Measurements from ENCODE around the gene CIB4. TPM values are rescaled to one million over a fixed set of nuclear protein-coding genes. Genes with fewer than 3 reads are reported as not detected.

CIB4 gene
- total and polyA plus RNA-seq, 7 experiments from 2014 or later, result not detected

- Histone ChIP-seq H3K36me3 (ENCODE audit: control insufficient read depth in 2 of 3, insufficient read depth in 3 of 3, low read length in 3 of 3) (no peaks in the 10 kb centered on the region), H3K27ac (ENCODE audit: low read depth, low read length) (no peak overlapping the region), H3K27me3 (ENCODE audit: control insufficient read depth in 2 of 2, insufficient read depth in 2 of 2, low read length in 2 of 2) (no peaks in the 10 kb centered on the region), H3K9me3 (ENCODE audit: control insufficient read depth in 2 of 3, low read length in 3 of 3) (no peaks in the 10 kb centered on the region), H3K4me3 (ENCODE audit: low read length) (no peak overlapping the region), H3K4me1 (ENCODE audit: control insufficient read depth in 2 of 2, insufficient read depth in 2 of 2, low read length in 2 of 2) (peaks cover 0 to 20% of the 10 kb centered on the region in 2 donors)
- Mint-ChIP-seq H3K9me3 (peaks cover 0 to 5% (median 0%) of the 10 kb centered on the region in 11 donors), H3K36me3 (no peaks in the 10 kb centered on the region), H3K4me1 (peaks cover 12 to 30% (median 25%) of the 10 kb centered on the region in 7 donors), H3K27me3 (peaks cover 12 to 40% (median 26%) of the 10 kb centered on the region in 5 donors), H3K4me3 (no peak overlapping the region), H3K27ac (peak overlapping the region in 3 of 9 donors; percentile 2 to 75 (median 57))
- no peak for ATAC-seq
- DNase-seq, result no peak
- intact Hi-C loops (cut with micrococcal nuclease), result loop anchor here (1.0 to 10.0 kb wide), 2 partner anchors 139 to 319 kb away; no protein-coding TSS in a partner anchor
- ChIA-PET POLR2A (no interaction called here), CTCF (interaction anchor here (0.6 to 6.5 kb wide), 5 partner anchors 13 to 582 kb away, joined by 3 to 61 read pairs (median 3); no protein-coding TSS in a partner anchor)
Measured at GRCh38 chr2:26605999-26606846, 34.9 kb downstream of the CIB4 start.

- Histone ChIP-seq H3K27ac (ENCODE audit: low read depth, low read length) (no peak overlapping the region), H3K4me1 (ENCODE audit: control insufficient read depth in 2 of 2, insufficient read depth in 2 of 2, low read length in 2 of 2) (peaks cover 0 to 18% of the 10 kb centered on the region in 2 donors), H3K27me3 (ENCODE audit: control insufficient read depth in 2 of 2, insufficient read depth in 2 of 2, low read length in 2 of 2) (no peaks in the 10 kb centered on the region), H3K36me3 (ENCODE audit: control insufficient read depth in 2 of 3, insufficient read depth in 3 of 3, low read length in 3 of 3) (no peaks in the 10 kb centered on the region), H3K4me3 (ENCODE audit: low read length) (no peak overlapping the region), H3K9me3 (ENCODE audit: control insufficient read depth in 2 of 3, low read length in 3 of 3) (no peaks in the 10 kb centered on the region)
- peak in 6 of 9 donors; percentile 24 to 52 (median 43) for DNase-seq
- ChIA-PET CTCF (interaction anchor here (0.7 to 6.5 kb wide), 2 partner anchors 140 to 183 kb away, joined by 3 to 61 read pairs; no protein-coding TSS in a partner anchor), POLR2A (interaction anchor here (0.7 kb wide), 1 partner anchor 158 kb away, joined by 5 read pairs; no protein-coding TSS in a partner anchor)
- Mint-ChIP-seq H3K4me1 (peaks cover 11 to 28% (median 23%) of the 10 kb centered on the region in 7 donors), H3K27me3 (peaks cover 18 to 45% (median 30%) of the 10 kb centered on the region in 5 donors), H3K4me3 (no peak overlapping the region), H3K36me3 (no peaks in the 10 kb centered on the region), H3K9me3 (peaks cover 0 to 5% (median 0%) of the 10 kb centered on the region in 11 donors), H3K27ac (peak overlapping the region in 1 of 9 donors; percentile 38)
- peak; percentile 60 for ATAC-seq
- intact Hi-C loops (cut with micrococcal nuclease), result loop anchor here (1.0 to 10.0 kb wide), 2 partner anchors 140 to 319 kb away; no protein-coding TSS in a partner anchor
Measured at GRCh38 chr2:26605195-26605998, 35.8 kb downstream of the CIB4 start.

DNA sequence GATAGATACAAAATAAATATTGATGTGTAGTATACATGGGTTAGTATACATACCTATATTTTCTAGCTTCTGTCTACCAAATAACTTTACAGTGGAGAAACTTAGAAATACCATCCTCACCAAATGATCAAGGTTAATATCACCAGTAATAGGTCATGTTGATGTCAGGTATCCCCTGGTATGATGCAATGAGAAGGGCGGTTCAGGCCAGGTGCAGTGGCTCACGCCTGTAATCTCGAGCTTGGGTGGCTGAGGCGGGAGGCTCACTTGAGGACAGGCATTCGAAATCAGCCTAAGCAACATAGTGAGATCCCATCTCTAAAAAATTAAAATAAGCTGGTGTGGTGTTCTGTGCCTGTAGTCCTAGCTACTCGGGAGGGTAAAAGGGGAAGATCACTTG lies 38.6 kb downstream of the CIB4 start:
- intact Hi-C loops (cut with micrococcal nuclease), result loop anchor here in 1 of 2 donors (10.0 kb wide), 1 partner anchor 322 kb away; no protein-coding TSS in a partner anchor
- Mint-ChIP-seq H3K36me3 (no peaks in the 10 kb centered on the region), H3K9me3 (peaks cover 0 to 5% (median 0%) of the 10 kb centered on the region in 11 donors), H3K4me3 (no peak overlapping the region), H3K4me1 (peaks cover 0 to 9% (median 6%) of the 10 kb centered on the region in 7 donors), H3K27ac (no peak overlapping the region), H3K27me3 (peaks cover 19 to 46% (median 33%) of the 10 kb centered on the region in 5 donors)
- no peaks in the 10 kb centered on the region for H3K36me3 ChIP-seq (ENCODE audit: control insufficient read depth in 2 of 3, insufficient read depth in 3 of 3, low read length in 3 of 3)
- no peaks in the 10 kb centered on the region for H3K9me3 ChIP-seq (ENCODE audit: control insufficient read depth in 2 of 3, low read length in 3 of 3)
- H3K4me3 ChIP-seq (ENCODE audit: low read length), result no peak overlapping the region
- ATAC-seq (no peak), DNase-seq (no peak)
- H3K27me3 ChIP-seq (ENCODE audit: control insufficient read depth in 2 of 2, insufficient read depth in 2 of 2, low read length in 2 of 2), result no peaks in the 10 kb centered on the region
- H3K4me1 ChIP-seq (ENCODE audit: control insufficient read depth in 2 of 2, insufficient read depth in 2 of 2, low read length in 2 of 2), result no peaks in the 10 kb centered on the region
- no peak overlapping the region for H3K27ac ChIP-seq (ENCODE audit: low read depth, low read length)
- CTCF ChIA-PET, result interaction anchor here (6.5 kb wide), 1 partner anchor 143 kb away, joined by 61 read pairs; no protein-coding TSS in a partner anchor
- POLR2A ChIA-PET, result no interaction called here

GRCh38 chr2:26599387-26599786 lies 41.8 kb downstream of the CIB4 start:
- Mint-ChIP-seq H3K36me3 (no peaks in the 10 kb centered on the region), H3K27me3 (peaks cover 37 to 56% (median 46%) of the 10 kb centered on the region in 5 donors), H3K4me1 (peaks cover 0 to 12% (median 6%) of the 10 kb centered on the region in 7 donors), H3K27ac (no peak overlapping the region), H3K4me3 (peak overlapping the region in 1 of 10 donors; percentile 17), H3K9me3 (peaks cover 0 to 5% (median 0%) of the 10 kb centered on the region in 11 donors)
- no peaks in the 10 kb centered on the region for H3K36me3 ChIP-seq (ENCODE audit: control insufficient read depth in 2 of 3, insufficient read depth in 3 of 3, low read length in 3 of 3)
- no peaks in the 10 kb centered on the region for H3K27me3 ChIP-seq (ENCODE audit: control insufficient read depth in 2 of 2, insufficient read depth in 2 of 2, low read length in 2 of 2)
- H3K27ac ChIP-seq (ENCODE audit: low read depth, low read length), result no peak overlapping the region
- POLR2A ChIA-PET, result no interaction called here
- intact Hi-C loops (cut with micrococcal nuclease), result no loop called here
- CTCF ChIA-PET, result interaction anchor here (0.9 kb wide), 1 partner anchor 147 kb away, joined by 3 read pairs; no protein-coding TSS in a partner anchor
- H3K4me1 ChIP-seq (ENCODE audit: control insufficient read depth in 2 of 2, insufficient read depth in 2 of 2, low read length in 2 of 2), result no peaks in the 10 kb centered on the region
- no peak overlapping the region for H3K4me3 ChIP-seq (ENCODE audit: low read length)
- H3K9me3 ChIP-seq (ENCODE audit: control insufficient read depth in 2 of 3, low read length in 3 of 3), result no peaks in the 10 kb centered on the region
- DNase-seq, result no peak
- ATAC-seq, result no peak

DNA sequence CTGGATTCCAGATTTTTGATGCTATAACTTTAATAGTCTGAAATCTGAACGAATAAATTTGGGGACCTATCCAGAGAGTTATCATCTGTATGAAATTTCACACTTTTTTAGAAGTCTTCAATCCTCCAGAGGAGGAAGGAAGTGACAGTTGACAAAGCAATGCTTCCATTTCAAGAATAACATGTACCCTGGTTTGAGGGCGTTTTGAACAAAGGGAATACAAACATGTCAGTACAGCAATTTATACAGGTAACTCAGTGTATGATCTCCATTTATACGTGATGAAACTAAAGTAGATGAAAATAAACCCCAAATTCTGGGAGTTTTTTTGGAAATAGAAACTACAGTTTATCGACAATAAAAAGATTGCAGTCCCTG lies 42.2 kb downstream of the CIB4 start:
- ATAC-seq, result no peak
- H3K27me3 Mint-ChIP-seq, result peaks cover 40 to 52% (median 50%) of the 10 kb centered on the region in 5 donors
- H3K36me3 ChIP-seq (ENCODE audit: control insufficient read depth in 2 of 3, insufficient read depth in 3 of 3, low read length in 3 of 3), result no peaks in the 10 kb centered on the region
- H3K9me3 Mint-ChIP-seq, result peaks cover 0 to 5% (median 0%) of the 10 kb centered on the region in 11 donors
- no peaks in the 10 kb centered on the region for H3K27me3 ChIP-seq (ENCODE audit: control insufficient read depth in 2 of 2, insufficient read depth in 2 of 2, low read length in 2 of 2)
- no peaks in the 10 kb centered on the region for H3K4me1 ChIP-seq (ENCODE audit: control insufficient read depth in 2 of 2, insufficient read depth in 2 of 2, low read length in 2 of 2)
- no peaks in the 10 kb centered on the region for H3K36me3 Mint-ChIP-seq
- ChIA-PET POLR2A (no interaction called here), CTCF (interaction anchor here (0.6 to 0.9 kb wide), 2 partner anchors 25 to 148 kb away, joined by 3 read pairs; no protein-coding TSS in a partner anchor)
- no peaks in the 10 kb centered on the region for H3K9me3 ChIP-seq (ENCODE audit: control insufficient read depth in 2 of 3, low read length in 3 of 3)
- no peak overlapping the region for H3K27ac ChIP-seq (ENCODE audit: low read depth, low read length)
- no peak overlapping the region for H3K4me3 ChIP-seq (ENCODE audit: low read length)
- peak overlapping the region in 1 of 10 donors; percentile 17 for H3K4me3 Mint-ChIP-seq
- peaks cover 0 to 12% (median 6%) of the 10 kb centered on the region in 7 donors for H3K4me1 Mint-ChIP-seq
- intact Hi-C loops (cut with micrococcal nuclease), result no loop called here
- DNase-seq, result peak in 1 of 9 donors; percentile 6
- H3K27ac Mint-ChIP-seq, result no peak overlapping the region

GRCh38 chr2:26598336-26598995 lies 42.7 kb downstream of the CIB4 start:
- no peak for DNase-seq

More at GRCh38 chr2:26598336-26598995, 42.7 kb downstream of the CIB4 start:
- peaks cover 0 to 12% (median 6%) of the 10 kb centered on the region in 7 donors for H3K4me1 Mint-ChIP-seq
- no peak overlapping the region for H3K27ac Mint-ChIP-seq
- Histone ChIP-seq H3K36me3 (ENCODE audit: control insufficient read depth in 2 of 3, insufficient read depth in 3 of 3, low read length in 3 of 3) (no peaks in the 10 kb centered on the region), H3K27me3 (ENCODE audit: control insufficient read depth in 2 of 2, insufficient read depth in 2 of 2, low read length in 2 of 2) (no peaks in the 10 kb centered on the region), H3K4me1 (ENCODE audit: control insufficient read depth in 2 of 2, insufficient read depth in 2 of 2, low read length in 2 of 2) (no peaks in the 10 kb centered on the region), H3K27ac (ENCODE audit: low read depth, low read length) (no peak overlapping the region), H3K4me3 (ENCODE audit: low read length) (no peak overlapping the region), H3K9me3 (ENCODE audit: control insufficient read depth in 2 of 3, low read length in 3 of 3) (no peaks in the 10 kb centered on the region)
- H3K4me3 Mint-ChIP-seq, result peak overlapping the region in 1 of 10 donors; percentile 42
- CTCF ChIA-PET, result interaction anchor here (0.6 to 0.9 kb wide), 2 partner anchors 24 to 148 kb away, joined by 3 read pairs; no protein-coding TSS in a partner anchor
- H3K27me3 Mint-ChIP-seq, result peaks cover 41 to 50% (median 45%) of the 10 kb centered on the region in 5 donors
- no peaks in the 10 kb centered on the region for H3K36me3 Mint-ChIP-seq
- POLR2A ChIA-PET, result no interaction called here
- intact Hi-C loops (cut with micrococcal nuclease), result no loop called here
- peaks cover 0 to 3% (median 0%) of the 10 kb centered on the region in 11 donors for H3K9me3 Mint-ChIP-seq
- ATAC-seq, result no peak

Measured in naive thymus-derived CD4-positive, alpha-beta T cell (primary cell).